Camera-type eye (tissue), 1 donor: Measurements from ENCODE around the gene CDH13. TPM values are rescaled to one million over a fixed set of nuclear protein-coding genes. Genes with fewer than 3 reads are reported as not detected.

Experiments
- total RNA-seq: library from RNA; depleted of rRNA; stranded (reverse); fragments of >200 nt; gene quantifications from one replicate; pipeline ENCODE4 v1.2.3, GENCODE V29; 2014

Gene CDH13
- 44.4 TPM for total RNA-seq

DNA sequence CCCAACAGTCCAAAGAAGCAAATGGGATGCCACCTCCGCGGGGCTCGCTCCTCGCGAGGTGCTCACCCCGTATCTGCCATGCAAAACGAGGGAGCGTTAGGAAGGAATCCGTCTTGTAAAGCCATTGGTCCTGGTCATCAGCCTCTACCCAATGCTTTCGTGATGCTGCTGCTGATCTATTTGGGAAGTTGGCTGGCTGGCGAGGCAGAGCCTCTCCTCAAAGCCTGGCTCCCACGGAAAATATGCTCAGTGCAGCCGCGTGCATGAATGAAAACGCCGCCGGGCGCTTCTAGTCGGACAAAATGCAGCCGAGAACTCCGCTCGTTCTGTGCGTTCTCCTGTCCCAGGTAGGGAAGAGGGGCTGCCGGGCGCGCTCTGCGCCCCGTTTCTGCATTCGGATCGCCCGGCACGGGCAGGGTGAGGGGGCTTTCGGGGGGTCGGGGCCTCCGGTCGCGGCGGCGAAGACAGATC lies at the start of gene CDH13:
Gene CDH13 (plus strand): TSS at position 179 of the 471 bp plus-strand sequence.

GRCh38 chr16:83807710-83808572 lies 1181.2 kb downstream of the CDH13 start, which contains the start of gene HSBP1:
TSS of gene HSBP1 (plus strand) at chr16:83807978. CDS start at chr16:83808077, 99 bp downstream.

